ENCODE data around the gene TEX264. TPM values are rescaled to one million over a fixed set of nuclear protein-coding genes. Genes with fewer than 3 reads are reported as not detected.

Gene TEX264
- total RNA-seq, 2 experiments from 2014 or later = 24.9 to 25.9 TPM

GRCh38 chr3:51700403-51700802 is 29.4 kb downstream of the TEX264 start:
- Mint-ChIP-seq H3K27ac (no peak overlapping the region), H3K9me3 (no peaks in the 10 kb centered on the region), H3K36me3 (ENCODE audit: low read depth) (peaks cover 74% of the 10 kb centered on the region), H3K4me3 (no peak overlapping the region), H3K27me3 (no peaks in the 10 kb centered on the region), H3K4me1 (ENCODE audit: low read depth) (peaks cover 36% of the 10 kb centered on the region)
- intact Hi-C loops (cut with DNase I, micrococcal nuclease) = no loop called here
- Histone ChIP-seq H3K9me3 (ENCODE audit: control insufficient read depth in 1 of 2, insufficient read depth in 1 of 2, low read length in 2 of 2) (no peaks in the 10 kb centered on the region), H3K4me3 (ENCODE audit: low read length) (no peak overlapping the region), H3K27ac (ENCODE audit: low read depth in 1 of 2, low read length in 2 of 2) (no peak overlapping the region), H3K36me3 (ENCODE audit: insufficient read depth, low read length) (peaks cover 97% of the 10 kb centered on the region), H3K27me3 (ENCODE audit: control insufficient read depth in 1 of 2, insufficient read depth in 2 of 2, low read length in 2 of 2) (no peaks in the 10 kb centered on the region), H3K4me1 (ENCODE audit: insufficient read depth, low read length) (peaks cover 33% of the 10 kb centered on the region)
- no peak for ATAC-seq (ENCODE audit: poor library complexity)
- POLR2A ChIA-PET = no interaction called here
- CTCF ChIA-PET = no interaction called here
- DNase-seq = no peak
- TF ChIP-seq CTCF (IDR thresholded peaks at IDR 0.05) = no peak

DNA sequence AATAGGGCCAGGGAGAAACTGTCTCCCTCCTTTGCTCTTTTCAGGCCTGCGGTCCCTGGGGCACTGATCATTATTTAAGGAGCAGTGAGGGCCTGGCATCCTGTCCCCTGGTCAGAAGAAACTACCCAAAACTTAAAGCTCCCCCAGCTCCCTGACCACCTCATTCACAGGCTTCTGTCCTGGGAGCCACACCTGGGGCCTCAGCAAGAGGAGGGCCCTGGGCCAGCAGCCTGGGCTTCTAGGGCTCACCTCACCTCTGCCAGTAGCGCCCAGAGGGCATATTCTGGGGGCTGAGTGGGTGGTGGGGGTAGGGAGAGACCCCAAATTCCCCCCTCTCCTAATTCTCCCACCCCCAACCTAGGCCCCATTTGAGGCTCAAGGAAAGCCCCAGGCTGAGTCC is 31.1 kb downstream of the TEX264 start:
- peaks cover 82% of the 10 kb centered on the region for H3K36me3 ChIP-seq (ENCODE audit: insufficient read depth, low read length)
- no peak for TF ChIP-seq CTCF (IDR thresholded peaks at IDR 0.05)
- H3K9me3 Mint-ChIP-seq = no peaks in the 10 kb centered on the region
- H3K27ac Mint-ChIP-seq = no peak overlapping the region
- DNase-seq = no peak
- H3K4me3 ChIP-seq (ENCODE audit: low read length) = no peak overlapping the region
- peaks cover 78% of the 10 kb centered on the region for H3K36me3 Mint-ChIP-seq (ENCODE audit: low read depth)
- H3K4me1 Mint-ChIP-seq (ENCODE audit: low read depth) = peaks cover 43% of the 10 kb centered on the region
- H3K27me3 Mint-ChIP-seq = no peaks in the 10 kb centered on the region
- intact Hi-C loops (cut with DNase I, micrococcal nuclease) = no loop called here
- H3K27me3 ChIP-seq (ENCODE audit: control insufficient read depth in 1 of 2, insufficient read depth in 2 of 2, low read length in 2 of 2) = no peaks in the 10 kb centered on the region
- CTCF ChIA-PET = no interaction called here
- H3K9me3 ChIP-seq (ENCODE audit: control insufficient read depth in 1 of 2, insufficient read depth in 1 of 2, low read length in 2 of 2) = no peaks in the 10 kb centered on the region
- no peak overlapping the region for H3K4me3 Mint-ChIP-seq
- no peak for ATAC-seq (ENCODE audit: poor library complexity)
- peak overlapping the region in 1 of 2 donors; percentile 13 for H3K27ac ChIP-seq (ENCODE audit: low read depth in 1 of 2, low read length in 2 of 2)
- POLR2A ChIA-PET = no interaction called here
- peaks cover 32% of the 10 kb centered on the region for H3K4me1 ChIP-seq (ENCODE audit: insufficient read depth, low read length)

- H3K27me3 Mint-ChIP-seq = no peaks in the 10 kb centered on the region
- H3K36me3 Mint-ChIP-seq (ENCODE audit: low read depth) = peaks cover 69% of the 10 kb centered on the region
- H3K9me3 Mint-ChIP-seq = no peaks in the 10 kb centered on the region
- H3K36me3 ChIP-seq (ENCODE audit: insufficient read depth, low read length) = peaks cover 71% of the 10 kb centered on the region
- ATAC-seq (ENCODE audit: poor library complexity) (no peak), DNase-seq (no peak)
- ChIA-PET CTCF (no interaction called here), POLR2A (interaction anchor here (1.2 kb wide), 1 partner anchor 203 kb away, joined by 3 read pairs; no protein-coding TSS in a partner anchor)
- no peak overlapping the region for H3K27ac Mint-ChIP-seq
- no peak overlapping the region for H3K27ac ChIP-seq (ENCODE audit: low read depth in 1 of 2, low read length in 2 of 2)
- no peak for TF ChIP-seq CTCF (IDR thresholded peaks at IDR 0.05)
- peaks cover 23% of the 10 kb centered on the region for H3K4me1 ChIP-seq (ENCODE audit: insufficient read depth, low read length)
- intact Hi-C loops (cut with DNase I, micrococcal nuclease) = no loop called here
- H3K4me1 Mint-ChIP-seq (ENCODE audit: low read depth) = peaks cover 40% of the 10 kb centered on the region
- no peak overlapping the region for H3K4me3 Mint-ChIP-seq
- no peaks in the 10 kb centered on the region for H3K9me3 ChIP-seq (ENCODE audit: control insufficient read depth in 1 of 2, insufficient read depth in 1 of 2, low read length in 2 of 2)
- no peaks in the 10 kb centered on the region for H3K27me3 ChIP-seq (ENCODE audit: control insufficient read depth in 1 of 2, insufficient read depth in 2 of 2, low read length in 2 of 2)
- H3K4me3 ChIP-seq (ENCODE audit: low read length) = no peak overlapping the region
Observed at GRCh38 chr3:51703068-51703760, 32.2 kb downstream of the TEX264 start.
